Measurements from ENCODE around the gene MAP1B. TPM values are rescaled to one million over a fixed set of nuclear protein-coding genes. Genes with fewer than 3 reads are reported as not detected.

Gene MAP1B
- total RNA-seq, 1 experiment from 2014 or later: 195 TPM

- Histone ChIP-seq H3K4me3 (no peak overlapping the region), H3K36me3 (peaks cover 99% of the 10 kb centered on the region), H3K27ac (no peak overlapping the region), H3K27me3 (replicated peaks) (no peaks in the 10 kb centered on the region), H3K9me3 (replicated peaks) (no peaks in the 10 kb centered on the region), H3K4me1 (replicated peaks) (no peaks in the 10 kb centered on the region)
- DNase-seq (ENCODE audit: low read depth in 1 of 2, low spot score in 2 of 2): no peak
Observed at GRCh38 chr5:72187388-72188075, 80.3 kb downstream of the MAP1B start.

DNA sequence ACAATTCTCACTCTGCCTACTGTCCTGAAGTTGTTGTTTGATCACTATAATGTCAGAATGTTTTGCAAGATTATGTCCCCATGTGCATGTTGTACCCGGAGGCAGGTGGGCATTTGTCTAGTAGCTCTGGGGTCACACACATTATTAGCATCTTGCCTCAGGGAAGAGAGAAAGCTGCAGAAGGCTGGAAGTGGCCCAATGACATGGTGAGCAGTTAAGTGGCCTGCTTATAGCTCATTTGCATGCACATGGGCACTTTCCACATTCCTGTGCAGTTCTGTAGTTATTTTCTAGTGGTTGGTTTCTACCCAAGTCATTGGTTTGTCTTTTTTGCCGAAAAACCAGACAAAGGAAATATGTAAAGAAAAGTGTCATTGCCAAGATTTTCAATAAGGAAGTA, 80.9 kb downstream of the MAP1B start:
- Histone ChIP-seq H3K4me1 (replicated peaks) (no peaks in the 10 kb centered on the region), H3K9me3 (replicated peaks) (no peaks in the 10 kb centered on the region), H3K4me3 (no peak overlapping the region), H3K27ac (no peak overlapping the region), H3K27me3 (replicated peaks) (no peaks in the 10 kb centered on the region), H3K36me3 (peaks cover 97% of the 10 kb centered on the region)
- no peak for DNase-seq (ENCODE audit: low read depth in 1 of 2, low spot score in 2 of 2)

DNA sequence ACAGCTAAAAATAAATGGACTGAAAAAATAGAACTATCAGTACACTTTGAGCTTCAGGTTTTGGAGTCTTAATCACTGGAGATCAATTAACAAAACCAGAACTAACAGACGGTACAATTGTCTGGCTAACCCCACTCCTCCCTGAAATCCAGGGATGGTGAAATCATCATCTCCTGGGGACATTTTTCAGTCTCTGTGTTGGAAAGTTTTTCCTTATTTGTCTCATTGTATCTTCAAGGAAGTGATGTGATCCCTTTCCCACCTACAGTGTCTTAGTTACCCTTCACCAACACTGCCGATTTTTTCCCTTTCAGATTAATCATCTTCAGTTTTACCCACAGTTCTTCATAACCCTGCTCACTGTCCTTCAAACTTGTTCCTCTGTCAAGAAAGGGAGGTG, 81.9 kb downstream of the MAP1B start:
- Histone ChIP-seq H3K4me1 (replicated peaks) (no peaks in the 10 kb centered on the region), H3K27me3 (replicated peaks) (no peaks in the 10 kb centered on the region), H3K4me3 (no peak overlapping the region), H3K27ac (no peak overlapping the region), H3K9me3 (replicated peaks) (no peaks in the 10 kb centered on the region), H3K36me3 (peaks cover 97% of the 10 kb centered on the region)
- no peak for DNase-seq (ENCODE audit: low read depth in 1 of 2, low spot score in 2 of 2)

DNA sequence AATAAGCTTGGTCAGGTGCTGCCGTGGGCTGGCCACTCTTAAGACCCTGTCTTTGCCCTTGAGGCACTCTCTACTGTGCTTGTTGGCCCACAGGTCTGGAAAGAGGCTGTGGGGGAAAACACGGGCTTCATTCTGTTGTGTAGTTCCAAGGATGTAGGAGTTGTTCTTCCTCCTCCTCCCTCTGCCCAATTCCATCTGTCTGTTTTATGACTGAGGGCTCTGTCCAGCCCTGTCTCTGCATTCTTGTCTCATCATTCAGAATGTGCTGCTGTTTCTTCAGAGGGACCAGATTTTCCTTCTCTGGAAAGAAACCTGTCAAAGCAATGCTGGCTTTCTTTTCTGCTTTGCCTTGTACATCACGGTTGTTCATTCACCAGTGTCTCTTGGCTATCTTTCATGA, 84.1 kb downstream of the MAP1B start:
- no peaks in the 10 kb centered on the region for H3K9me3 ChIP-seq (replicated peaks)
- DNase-seq (ENCODE audit: low read depth in 1 of 2, low spot score in 2 of 2): no peak
- no peak overlapping the region for H3K27ac ChIP-seq

GRCh38 chr5:72194846-72195245, 87.6 kb downstream of the MAP1B start:
- Histone ChIP-seq H3K36me3 (peaks cover 98% of the 10 kb centered on the region), H3K27ac (no peak overlapping the region), H3K27me3 (replicated peaks) (no peaks in the 10 kb centered on the region)

More for the DNA sequence above, 84.1 kb downstream of the MAP1B start:
- no peaks in the 10 kb centered on the region for H3K4me1 ChIP-seq (replicated peaks)
- H3K36me3 ChIP-seq: peaks cover 97% of the 10 kb centered on the region
- no peak overlapping the region for H3K4me3 ChIP-seq
- H3K27me3 ChIP-seq (replicated peaks): no peaks in the 10 kb centered on the region

DNA sequence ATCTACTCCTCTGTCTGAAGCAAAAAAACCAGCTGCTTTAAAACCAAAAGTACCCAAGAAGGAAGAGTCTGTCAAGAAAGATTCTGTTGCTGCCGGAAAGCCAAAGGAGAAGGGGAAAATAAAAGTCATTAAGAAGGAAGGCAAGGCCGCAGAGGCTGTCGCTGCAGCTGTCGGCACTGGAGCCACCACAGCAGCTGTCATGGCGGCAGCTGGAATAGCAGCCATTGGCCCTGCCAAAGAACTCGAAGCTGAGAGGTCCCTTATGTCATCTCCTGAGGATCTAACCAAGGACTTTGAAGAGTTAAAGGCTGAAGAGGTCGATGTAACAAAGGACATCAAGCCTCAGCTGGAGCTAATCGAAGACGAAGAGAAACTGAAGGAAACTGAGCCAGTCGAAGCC, 88.3 kb downstream of the MAP1B start:
- H3K4me3 ChIP-seq: no peak overlapping the region
- no peak overlapping the region for H3K27ac ChIP-seq
- H3K36me3 ChIP-seq: peaks cover 98% of the 10 kb centered on the region
- DNase-seq (ENCODE audit: low read depth in 1 of 2, low spot score in 2 of 2): no peak
- no peaks in the 10 kb centered on the region for H3K4me1 ChIP-seq (replicated peaks)
- no peaks in the 10 kb centered on the region for H3K27me3 ChIP-seq (replicated peaks)
- H3K9me3 ChIP-seq (replicated peaks): no peaks in the 10 kb centered on the region

More at GRCh38 chr5:72194846-72195245, 87.6 kb downstream of the MAP1B start:
- Histone ChIP-seq H3K4me1 (replicated peaks) (no peaks in the 10 kb centered on the region), H3K9me3 (replicated peaks) (no peaks in the 10 kb centered on the region), H3K4me3 (no peak overlapping the region)
- no peak for DNase-seq (ENCODE audit: low read depth in 1 of 2, low spot score in 2 of 2)

GRCh38 chr5:72197393-72197792, 90.1 kb downstream of the MAP1B start:
- no peak overlapping the region for H3K27ac ChIP-seq
- no peaks in the 10 kb centered on the region for H3K9me3 ChIP-seq (replicated peaks)
- H3K36me3 ChIP-seq: peaks cover 96% of the 10 kb centered on the region
- no peak for DNase-seq (ENCODE audit: low read depth in 1 of 2, low spot score in 2 of 2)
- peaks cover under 1% of the 10 kb centered on the region for H3K4me1 ChIP-seq (replicated peaks)
- H3K4me3 ChIP-seq: no peak overlapping the region
- no peaks in the 10 kb centered on the region for H3K27me3 ChIP-seq (replicated peaks)

DNA sequence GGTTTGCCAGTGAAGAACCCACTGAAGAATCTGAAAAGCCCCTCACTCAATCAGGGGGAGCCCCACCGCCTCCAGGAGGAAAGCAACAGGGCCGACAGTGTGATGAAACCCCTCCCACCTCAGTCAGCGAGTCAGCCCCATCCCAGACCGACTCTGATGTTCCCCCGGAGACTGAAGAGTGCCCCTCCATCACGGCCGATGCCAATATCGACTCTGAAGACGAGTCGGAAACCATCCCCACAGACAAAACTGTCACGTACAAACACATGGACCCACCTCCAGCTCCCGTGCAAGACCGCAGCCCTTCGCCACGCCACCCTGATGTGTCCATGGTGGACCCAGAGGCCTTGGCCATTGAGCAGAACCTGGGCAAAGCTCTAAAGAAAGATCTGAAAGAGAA, 92.4 kb downstream of the MAP1B start:
- Histone ChIP-seq H3K4me1 (replicated peaks) (peaks cover 24% of the 10 kb centered on the region), H3K27me3 (replicated peaks) (no peaks in the 10 kb centered on the region), H3K36me3 (peaks cover 98% of the 10 kb centered on the region), H3K9me3 (replicated peaks) (no peaks in the 10 kb centered on the region), H3K27ac (no peak overlapping the region), H3K4me3 (no peak overlapping the region)
- no peak for DNase-seq (ENCODE audit: low read depth in 1 of 2, low spot score in 2 of 2)

DNA sequence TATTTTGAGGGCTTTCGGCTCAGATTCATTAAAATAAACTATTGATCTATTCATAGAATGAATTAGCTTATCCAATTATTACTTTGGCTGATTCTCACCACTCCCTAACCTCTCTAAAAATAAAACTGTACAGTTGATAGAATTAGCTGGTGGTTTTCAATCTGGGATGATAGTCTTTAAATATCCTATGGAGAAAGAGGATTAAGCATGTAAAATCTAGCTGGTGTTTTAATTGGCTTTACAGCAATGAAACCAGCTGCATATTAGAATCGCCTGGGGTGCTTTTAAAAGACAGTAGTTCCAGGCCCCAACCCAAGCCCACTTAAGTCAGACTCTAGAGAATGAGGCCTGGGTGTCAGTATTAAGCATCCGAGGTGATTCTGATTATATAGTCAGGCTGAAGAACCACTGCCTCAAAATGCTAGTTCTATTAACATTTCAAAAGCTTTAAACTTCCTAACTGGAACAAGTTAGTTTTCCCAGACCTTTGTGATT, 95.1 kb downstream of the MAP1B start:
- DNase-seq (ENCODE audit: low read depth in 1 of 2, low spot score in 2 of 2): no peak
- no peaks in the 10 kb centered on the region for H3K27me3 ChIP-seq (replicated peaks)
- H3K9me3 ChIP-seq (replicated peaks): no peaks in the 10 kb centered on the region
- peaks cover 98% of the 10 kb centered on the region for H3K36me3 ChIP-seq
- no peak overlapping the region for H3K4me3 ChIP-seq
- peak overlapping the region; percentile 48 for H3K27ac ChIP-seq
- peaks cover 40% of the 10 kb centered on the region for H3K4me1 ChIP-seq (replicated peaks)

- Histone ChIP-seq H3K4me1 (replicated peaks) (peaks cover 44% of the 10 kb centered on the region), H3K27me3 (replicated peaks) (no peaks in the 10 kb centered on the region), H3K4me3 (no peak overlapping the region), H3K36me3 (peaks cover 97% of the 10 kb centered on the region), H3K27ac (peak overlapping the region; percentile 67), H3K9me3 (replicated peaks) (no peaks in the 10 kb centered on the region)
- peak; percentile 82 to 83 for DNase-seq (ENCODE audit: low read depth in 1 of 2, low spot score in 2 of 2)
Observed at GRCh38 chr5:72203251-72203845, 96.1 kb downstream of the MAP1B start.

DNA sequence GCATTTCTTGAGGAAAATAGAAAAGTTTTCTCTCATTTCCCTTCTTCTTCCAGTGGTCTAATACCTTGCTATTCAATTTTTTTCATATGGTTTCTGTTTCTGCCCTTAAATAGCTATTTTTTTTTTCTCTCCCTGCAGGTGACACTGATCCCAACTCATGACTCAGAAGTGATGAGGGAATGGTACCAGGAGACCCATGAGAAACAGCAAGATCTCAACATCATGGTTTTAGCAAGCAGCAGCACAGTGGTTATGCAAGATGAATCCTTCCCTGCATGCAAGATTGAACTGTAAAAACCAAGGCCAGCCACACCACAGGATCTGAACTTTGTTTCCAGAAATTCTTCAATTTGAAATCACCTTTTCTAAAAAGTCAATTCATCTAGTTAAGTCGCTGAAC, 97.7 kb downstream of the MAP1B start:
- Histone ChIP-seq H3K27ac (peak overlapping the region; percentile 39), H3K4me3 (no peak overlapping the region), H3K36me3 (peaks cover 90% of the 10 kb centered on the region), H3K9me3 (replicated peaks) (no peaks in the 10 kb centered on the region), H3K4me1 (replicated peaks) (peaks cover 54% of the 10 kb centered on the region), H3K27me3 (replicated peaks) (no peaks in the 10 kb centered on the region)
- DNase-seq (ENCODE audit: low read depth in 1 of 2, low spot score in 2 of 2): no peak

- no peak overlapping the region for H3K4me3 ChIP-seq
- peaks cover 60% of the 10 kb centered on the region for H3K4me1 ChIP-seq (replicated peaks)
- no peaks in the 10 kb centered on the region for H3K27me3 ChIP-seq (replicated peaks)
- peak in 1 of 2 experiments; percentile 57 for DNase-seq (ENCODE audit: low read depth in 1 of 2, low spot score in 2 of 2)
- H3K9me3 ChIP-seq (replicated peaks): no peaks in the 10 kb centered on the region
- peak overlapping the region; percentile 39 for H3K27ac ChIP-seq
- H3K36me3 ChIP-seq: peaks cover 87% of the 10 kb centered on the region
Observed at GRCh38 chr5:72205431-72206009, 98.2 kb downstream of the MAP1B start.

DNA sequence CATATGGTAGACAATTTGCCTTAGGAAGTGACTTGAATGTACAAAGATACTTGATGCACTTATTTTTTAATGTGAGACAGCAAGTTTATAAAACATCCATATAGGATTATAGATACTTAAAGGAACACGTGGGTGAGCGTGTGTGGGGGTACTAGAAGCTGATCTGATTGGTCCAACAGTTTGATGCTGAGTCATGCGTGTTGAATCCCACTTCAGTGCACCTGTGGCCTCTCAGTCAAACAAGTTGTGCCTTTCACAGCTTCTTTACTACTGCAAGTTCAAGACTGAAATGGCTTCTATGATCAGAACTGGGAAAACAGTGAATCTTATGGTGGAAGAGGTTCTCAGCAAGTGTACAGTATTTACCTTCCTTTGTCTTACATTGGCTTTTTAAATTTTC, 98.9 kb downstream of the MAP1B start:
- H3K27ac ChIP-seq: peak overlapping the region; percentile 39; the same call in 1 of the 2 replicates
- H3K36me3 ChIP-seq: peaks cover 81% of the 10 kb centered on the region
- H3K27me3 ChIP-seq (replicated peaks): no peaks in the 10 kb centered on the region
- no peak for DNase-seq (ENCODE audit: low read depth in 1 of 2, low spot score in 2 of 2)
- H3K9me3 ChIP-seq (replicated peaks): no peaks in the 10 kb centered on the region
- H3K4me1 ChIP-seq (replicated peaks): peaks cover 66% of the 10 kb centered on the region
- H3K4me3 ChIP-seq: no peak overlapping the region

GRCh38 chr5:72206994-72207393, 99.7 kb downstream of the MAP1B start:
- DNase-seq (ENCODE audit: low read depth in 1 of 2, low spot score in 2 of 2): no peak
- no peak overlapping the region for H3K4me3 ChIP-seq
- H3K27ac ChIP-seq: no peak overlapping the region
- no peaks in the 10 kb centered on the region for H3K27me3 ChIP-seq (replicated peaks)
- H3K9me3 ChIP-seq (replicated peaks): no peaks in the 10 kb centered on the region
- H3K4me1 ChIP-seq (replicated peaks): peaks cover 75% of the 10 kb centered on the region
- peaks cover 72% of the 10 kb centered on the region for H3K36me3 ChIP-seq

Measured in SJSA1 (cell line).